Peyer's patch (tissue), 4 donors: ENCODE results near the gene RASSF8. TPM values are rescaled to one million over a fixed set of nuclear protein-coding genes. Genes with fewer than 3 reads are reported as not detected.
"Not testable (repeated sequence)": the region's sequence is repeated elsewhere in the genome, so short reads cannot be mapped to it uniquely, and the experiment has no call there.

Experiments
- DNase-seq, 3 donors: peaks; one replicate each; pipeline ENCODE4 v3.0.0-alpha.2; 2017 to 2019
- H3K27ac ChIP-seq, 4 donors: fragments of 200-600 bp; sonication (generic); one replicate each; pipeline ENCODE4 v1.5.1; 2016 to 2019
- H3K27me3 ChIP-seq, 2 donors: fragments of 200-600 bp; sonication (generic); one replicate each; pipeline ENCODE4 v1.5.1; 2019
- H3K36me3 ChIP-seq, 3 donors: fragments of 200-600 bp; sonication (generic); one replicate each; pipeline ENCODE4 v1.5.1; 2016 to 2019
- H3K4me1 ChIP-seq, 4 donors: fragments of 200-600 bp; sonication (generic); one replicate each; pipeline ENCODE4 v1.5.1; 2016 to 2019
- H3K4me3 ChIP-seq, 4 donors: fragments of 200-600 bp; sonication (generic); 1 replicate in 3 of 4; 2 replicates in 1 of 4; pipeline ENCODE4 v1.5.1; 2016 to 2019; ENCODE audit warnings: mild to moderate bottlenecking in 1 of 4
- H3K9me3 ChIP-seq, 4 donors: fragments of 200-600 bp; sonication (generic); one replicate each; pipeline ENCODE4 v1.5.1; 2016 to 2019; ENCODE audit warnings: mild to moderate bottlenecking in 1 of 4
- CTCF ChIP-seq, 6 experiments: fragments of 450-650 bp in 4 of 6; fragments of 200-600 bp in 2 of 6; sonication (generic) in 1 of 6; IDR thresholded peaks; one replicate each; pipeline ENCODE4 v1.5.1; 2017 to 2019; ENCODE audit warnings: antibody characterized with exemption in 6 of 6, mild to moderate bottlenecking in 3 of 6, moderate library complexity in 1 of 6
- POLR2A ChIP-seq, 2 donors: fragments of 450-650 bp; IDR thresholded peaks; one replicate each; pipeline ENCODE4 v1.5.1; 2017; ENCODE audit warnings: antibody characterized with exemption in 2 of 2, mild to moderate bottlenecking in 2 of 2, moderate library complexity in 2 of 2
- total RNA-seq, 4 donors: library from RNA; depleted of rRNA; stranded (reverse); fragments of >200 nt; gene quantifications; one replicate each; pipeline ENCODE4 v1.1.0, GENCODE V29; 2016

Gene RASSF8
- total RNA-seq, 4 donors from 2014 or later: 1.2 to 56.9 (median 12.0) TPM

- H3K27me3 ChIP-seq: no peaks in the 10 kb centered on the region
- DNase-seq: no peak
- H3K4me1 ChIP-seq: no peaks in the 10 kb centered on the region
- no peaks in the 10 kb centered on the region for H3K36me3 ChIP-seq
- TF ChIP-seq CTCF (IDR thresholded peaks at IDR 0.05): no peak
- no peak for TF ChIP-seq POLR2A (IDR thresholded peaks at IDR 0.05)
- H3K9me3 ChIP-seq: no peaks in the 10 kb centered on the region
- no peak overlapping the region for H3K4me3 ChIP-seq
- no peak overlapping the region for H3K27ac ChIP-seq
Measured at GRCh38 chr12:26055087-26055486, 96.6 kb downstream of the RASSF8 start.

- Histone ChIP-seq H3K4me3 (no peak overlapping the region), H3K36me3 (no peaks in the 10 kb centered on the region), H3K4me1 (no peaks in the 10 kb centered on the region), H3K27me3 (no peaks in the 10 kb centered on the region), H3K9me3 (no peaks in the 10 kb centered on the region), H3K27ac (no peak overlapping the region)
- TF ChIP-seq CTCF (IDR thresholded peaks at IDR 0.05): no peak
- TF ChIP-seq POLR2A (IDR thresholded peaks at IDR 0.05): no peak
- no peak for DNase-seq
Measured at GRCh38 chr12:26056335-26056734, 97.9 kb downstream of the RASSF8 start.

DNA sequence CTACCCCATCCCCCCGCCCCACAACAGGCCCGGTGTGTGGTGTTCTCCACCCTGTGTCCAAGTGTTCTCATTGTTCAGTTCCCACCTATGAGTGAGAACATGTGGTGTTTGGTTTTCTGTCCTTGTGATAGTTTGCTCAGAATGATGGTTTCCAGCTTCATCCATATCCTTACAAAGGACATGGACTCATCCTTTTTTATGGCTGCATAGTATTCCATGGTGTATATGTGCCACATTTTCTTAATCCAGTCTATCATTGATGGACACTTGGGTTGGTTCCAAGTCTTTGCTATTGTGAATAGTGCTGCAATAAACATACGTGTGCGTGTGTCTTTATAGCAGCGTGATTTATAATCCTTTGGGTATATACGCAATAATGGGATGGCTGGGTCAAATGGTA is 98.8 kb downstream of the RASSF8 start:
- H3K4me3 ChIP-seq, H3K4me1 ChIP-seq, H3K27me3 ChIP-seq, H3K36me3 ChIP-seq, DNase-seq, H3K27ac ChIP-seq, H3K9me3 ChIP-seq: not testable (repeated sequence)

DNA sequence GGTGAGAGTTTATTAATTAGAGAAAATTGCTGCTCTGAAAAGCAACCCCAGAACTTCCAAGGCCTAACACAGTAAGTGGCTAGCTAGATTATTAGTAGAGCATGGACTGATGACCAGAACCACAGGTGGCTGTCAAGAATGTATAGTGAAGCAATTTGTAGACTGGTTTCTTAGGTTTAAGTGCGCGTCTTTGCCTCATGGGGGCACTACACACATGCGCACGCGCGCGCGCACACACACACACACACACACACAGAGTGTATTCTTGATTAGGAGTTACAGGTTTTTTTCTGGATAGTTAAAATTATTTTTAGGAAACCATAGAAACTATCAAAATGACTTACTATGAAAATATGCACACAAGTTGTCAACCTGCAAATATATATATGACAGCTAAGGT is 99.8 kb downstream of the RASSF8 start:
- H3K4me1 ChIP-seq: no peaks in the 10 kb centered on the region
- no peaks in the 10 kb centered on the region for H3K9me3 ChIP-seq
- no peaks in the 10 kb centered on the region for H3K36me3 ChIP-seq
- no peak for DNase-seq
- H3K27ac ChIP-seq: no peak overlapping the region
- no peak overlapping the region for H3K4me3 ChIP-seq
- TF ChIP-seq POLR2A (IDR thresholded peaks at IDR 0.05): no peak
- TF ChIP-seq CTCF (IDR thresholded peaks at IDR 0.05): peak in 1 of 6 experiments; percentile 4
- no peaks in the 10 kb centered on the region for H3K27me3 ChIP-seq

GRCh38 chr12:26058818-26059217 is 100.3 kb downstream of the RASSF8 start:
- TF ChIP-seq CTCF (IDR thresholded peaks at IDR 0.05) (no peak), POLR2A (IDR thresholded peaks at IDR 0.05) (no peak)
- DNase-seq: no peak
- H3K4me3 ChIP-seq: no peak overlapping the region
- H3K36me3 ChIP-seq: no peaks in the 10 kb centered on the region
- H3K9me3 ChIP-seq: no peaks in the 10 kb centered on the region
- no peaks in the 10 kb centered on the region for H3K27me3 ChIP-seq
- H3K4me1 ChIP-seq: no peaks in the 10 kb centered on the region
- H3K27ac ChIP-seq: no peak overlapping the region

- TF ChIP-seq CTCF (IDR thresholded peaks at IDR 0.05) (no peak), POLR2A (IDR thresholded peaks at IDR 0.05) (no peak)
- no peak overlapping the region for H3K27ac ChIP-seq
- H3K4me1 ChIP-seq: no peaks in the 10 kb centered on the region
- H3K9me3 ChIP-seq: no peaks in the 10 kb centered on the region
- H3K27me3 ChIP-seq: no peaks in the 10 kb centered on the region
- no peak overlapping the region for H3K4me3 ChIP-seq
- no peak for DNase-seq
- H3K36me3 ChIP-seq: no peaks in the 10 kb centered on the region
Measured at GRCh38 chr12:26062006-26062405, 103.5 kb downstream of the RASSF8 start.
